Fibroblast of mammary gland (primary cell): ENCODE measurements around the gene RPSA.

Source experiments
- DNase-seq: peaks from one replicate; pipeline ENCODE4 v3.0.0-alpha.2; 2010; ENCODE audit warnings: low read depth
- H3K4me3 ChIP-seq: 2 replicates; pipeline ENCODE4 v1.5.1; 2011; ENCODE audit warnings: low read depth, mild to moderate bottlenecking, low read length, moderate library complexity; ENCODE audit not compliant: control insufficient read depth
- CTCF ChIP-seq: conservative IDR thresholded peaks from 2 replicates; pipeline ENCODE4 v1.5.1; 2011; ENCODE audit warnings: low read depth, low read length, inconsistent platforms; ENCODE audit not compliant: control insufficient read depth, insufficient read depth

Gene RPSA

GRCh38 chr3:39443530-39443929, 37.0 kb downstream of the RPSA start:
- peak; percentile 16 for TF ChIP-seq CTCF
- DNase-seq: no peak
- H3K4me3 ChIP-seq: no peak overlapping the region

- no peak for DNase-seq
- TF ChIP-seq CTCF: no peak
- H3K4me3 ChIP-seq: no peak overlapping the region
Measured at GRCh38 chr3:39445927-39446326, 39.4 kb downstream of the RPSA start.

GRCh38 chr3:39446444-39446843, 39.9 kb downstream of the RPSA start:
- no peak for DNase-seq
- no peak overlapping the region for H3K4me3 ChIP-seq
- no peak for TF ChIP-seq CTCF

GRCh38 chr3:39447637-39448483, 41.3 kb downstream of the RPSA start:
- DNase-seq: peak; percentile 82
- peak; percentile 93 for TF ChIP-seq CTCF
- H3K4me3 ChIP-seq: no peak overlapping the region

- no peak for TF ChIP-seq CTCF
- DNase-seq: no peak
- H3K4me3 ChIP-seq: no peak overlapping the region
Measured at GRCh38 chr3:39448506-39449233, 42.1 kb downstream of the RPSA start.

- no peak overlapping the region for H3K4me3 ChIP-seq
- TF ChIP-seq CTCF: no peak
- DNase-seq: no peak
Measured at GRCh38 chr3:39449796-39450195, 43.3 kb downstream of the RPSA start.
